Activated CD4-positive, alpha-beta T cell treated with anti-CD3 and anti-CD28 coated beads for 24 hours (primary cell): ENCODE measurements around the gene E2F7.

Source experiments
- DNase-seq, 2 donors: peaks; one replicate each; pipeline ENCODE4 v3.0.0-alpha.2; 2020; ENCODE audit warnings: low read depth in 2 of 2

E2F7 gene

GRCh38 chr12:77062846-77063461 lies 2.4 kb downstream of the E2F7 start:
- no peak for DNase-seq

GRCh38 chr12:77062396-77062795 lies 3.0 kb downstream of the E2F7 start:
- DNase-seq: no peak

- DNase-seq: no peak
Observed at GRCh38 chr12:77060883-77061240, 4.5 kb downstream of the E2F7 start.

- DNase-seq: no peak
Observed at GRCh38 chr12:77060136-77060882, 5.1 kb downstream of the E2F7 start.

GRCh38 chr12:77058740-77059139 lies 6.6 kb downstream of the E2F7 start:
- no peak for DNase-seq

GRCh38 chr12:77054851-77055250 lies 10.5 kb downstream of the E2F7 start:
- DNase-seq: no peak

- DNase-seq: no peak
Observed at GRCh38 chr12:77053259-77053658, 12.1 kb downstream of the E2F7 start.

GRCh38 chr12:77049767-77050353 lies 15.5 kb downstream of the E2F7 start:
- peak in 1 of 2 donors; percentile 15 for DNase-seq

- no peak for DNase-seq
Observed at GRCh38 chr12:77047341-77048109, 17.8 kb downstream of the E2F7 start.

GRCh38 chr12:77046468-77046867 lies 18.9 kb downstream of the E2F7 start:
- no peak for DNase-seq

GRCh38 chr12:77045183-77045582 lies 20.2 kb downstream of the E2F7 start:
- DNase-seq: no peak

GRCh38 chr12:77044721-77045120 lies 20.6 kb downstream of the E2F7 start:
- DNase-seq: no peak

- DNase-seq: no peak
Observed at GRCh38 chr12:77042833-77043232, 22.5 kb downstream of the E2F7 start.

- DNase-seq: no peak
Observed at GRCh38 chr12:77040231-77040630, 25.1 kb downstream of the E2F7 start.

GRCh38 chr12:77035226-77035625 lies 30.1 kb downstream of the E2F7 start:
- no peak for DNase-seq

- no peak for DNase-seq
Observed at GRCh38 chr12:77033658-77034536, 31.5 kb downstream of the E2F7 start.

GRCh38 chr12:77032406-77032805 lies 33.0 kb downstream of the E2F7 start:
- DNase-seq: no peak

- DNase-seq: no peak
Observed at GRCh38 chr12:77031745-77032144, 33.6 kb downstream of the E2F7 start.

GRCh38 chr12:77025782-77026314 lies 39.5 kb downstream of the E2F7 start:
- DNase-seq: no peak

GRCh38 chr12:77023501-77023900 lies 41.9 kb downstream of the E2F7 start:
- no peak for DNase-seq

GRCh38 chr12:77019920-77020319 lies 45.4 kb downstream of the E2F7 start:
- no peak for DNase-seq
